Progenitor cell of endocrine pancreas (in vitro differentiated cells): ENCODE data around the gene OS9. TPM values are rescaled to one million over a fixed set of nuclear protein-coding genes. Genes with fewer than 3 reads are reported as not detected.

Experiments used
- DNase-seq: peaks from one replicate; pipeline ENCODE4 v3.0.0; 2021; ENCODE audit warnings: low spot score; ENCODE audit not compliant: unreplicated experiment
- H3K27ac Mint-ChIP-seq: 2 replicates; pipeline ENCODE4 v1.8.0; 2021; ENCODE audit warnings: mild to moderate bottlenecking, moderate library complexity, mixed read lengths
- H3K27me3 Mint-ChIP-seq: 2 replicates; pipeline ENCODE4 v1.8.0; 2021; ENCODE audit warnings: mixed read lengths
- H3K36me3 Mint-ChIP-seq: 2 replicates; pipeline ENCODE4 v1.8.0; 2022; ENCODE audit warnings: mixed read lengths; ENCODE audit not compliant: insufficient read depth
- H3K4me1 Mint-ChIP-seq: 2 replicates; pipeline ENCODE4 v1.8.0; 2021; ENCODE audit warnings: low read depth, mixed read lengths
- H3K4me3 Mint-ChIP-seq: 2 replicates; pipeline ENCODE4 v1.8.0; 2021; ENCODE audit warnings: low read depth, mild to moderate bottlenecking, moderate library complexity, mixed read lengths
- H3K9me3 Mint-ChIP-seq: 2 replicates; pipeline ENCODE4 v1.8.0; 2021; ENCODE audit warnings: low read depth, mixed read lengths
- CTCF ChIP-seq: fragments of 200-600 bp; sonication (generic); IDR thresholded peaks from one replicate; pipeline ENCODE4 v1.5.0; 2021; ENCODE audit warnings: antibody characterized with exemption, mild to moderate bottlenecking; ENCODE audit not compliant: unreplicated experiment
- total RNA-seq: library from RNA; stranded (reverse); gene quantifications from 2 replicates; pipeline ENCODE4 v1.2.1, GENCODE V29; 2021

OS9 gene
- total RNA-seq, 1 donor from 2014 or later = 204 TPM

- Mint-ChIP-seq H3K4me3 (no peak overlapping the region), H3K36me3 (no peaks in the 10 kb centered on the region), H3K4me1 (peaks cover 21% of the 10 kb centered on the region), H3K27me3 (peaks cover 78% of the 10 kb centered on the region), H3K9me3 (no peaks in the 10 kb centered on the region), H3K27ac (no peak overlapping the region)
- peak; percentile 31 for TF ChIP-seq CTCF
- no peak for DNase-seq
These were observed 43.8 kb downstream of the OS9 start for GRCh38 chr12:57737467-57738460.

- H3K4me3 Mint-ChIP-seq = peak within 1 kb of the TSS; percentile 65
- H3K36me3 Mint-ChIP-seq = no peaks in the 10 kb centered on the region
- no peak for DNase-seq
- H3K9me3 Mint-ChIP-seq = no peaks in the 10 kb centered on the region
- no peak for TF ChIP-seq CTCF
- no peak within 1 kb of the TSS for H3K27ac Mint-ChIP-seq
- H3K27me3 Mint-ChIP-seq = peaks cover 75% of the 10 kb centered on the region
- peaks cover 21% of the 10 kb centered on the region for H3K4me1 Mint-ChIP-seq
These were observed 44.8 kb downstream of the OS9 start, which contains the start of gene AGAP2 for GRCh38 chr12:57738661-57739237. AGAP2 (minus strand) TSS chr12:57738742; CDS start chr12:57738246, 496 bp downstream.

- peak overlapping the region; percentile 65 for H3K4me3 Mint-ChIP-seq
These were observed 45.5 kb downstream of the OS9 start for GRCh38 chr12:57739387-57739786.

GRCh38 chr12:57739914-57740538, 46.1 kb downstream of the OS9 start:
- Mint-ChIP-seq H3K36me3 (no peaks in the 10 kb centered on the region), H3K27ac (no peak overlapping the region), H3K9me3 (no peaks in the 10 kb centered on the region), H3K4me1 (peaks cover 15% of the 10 kb centered on the region), H3K4me3 (no peak overlapping the region), H3K27me3 (peaks cover 68% of the 10 kb centered on the region)
- no peak for TF ChIP-seq CTCF
- no peak for DNase-seq

More at GRCh38 chr12:57739387-57739786, 45.5 kb downstream of the OS9 start:
- H3K4me1 Mint-ChIP-seq = peaks cover 21% of the 10 kb centered on the region
- no peak for DNase-seq
- peaks cover 74% of the 10 kb centered on the region for H3K27me3 Mint-ChIP-seq
- no peak overlapping the region for H3K27ac Mint-ChIP-seq
- no peaks in the 10 kb centered on the region for H3K36me3 Mint-ChIP-seq
- H3K9me3 Mint-ChIP-seq = no peaks in the 10 kb centered on the region
- no peak for TF ChIP-seq CTCF
